GM19238 (cell line): ENCODE data around the gene CAMKK1.

ENCODE experiments used
- DNase-seq: peaks from one replicate; pipeline ENCODE4 v3.0.0; 2011; ENCODE audit warnings: low spot score; ENCODE audit not compliant: insufficient read length

The CAMKK1 gene

DNA sequence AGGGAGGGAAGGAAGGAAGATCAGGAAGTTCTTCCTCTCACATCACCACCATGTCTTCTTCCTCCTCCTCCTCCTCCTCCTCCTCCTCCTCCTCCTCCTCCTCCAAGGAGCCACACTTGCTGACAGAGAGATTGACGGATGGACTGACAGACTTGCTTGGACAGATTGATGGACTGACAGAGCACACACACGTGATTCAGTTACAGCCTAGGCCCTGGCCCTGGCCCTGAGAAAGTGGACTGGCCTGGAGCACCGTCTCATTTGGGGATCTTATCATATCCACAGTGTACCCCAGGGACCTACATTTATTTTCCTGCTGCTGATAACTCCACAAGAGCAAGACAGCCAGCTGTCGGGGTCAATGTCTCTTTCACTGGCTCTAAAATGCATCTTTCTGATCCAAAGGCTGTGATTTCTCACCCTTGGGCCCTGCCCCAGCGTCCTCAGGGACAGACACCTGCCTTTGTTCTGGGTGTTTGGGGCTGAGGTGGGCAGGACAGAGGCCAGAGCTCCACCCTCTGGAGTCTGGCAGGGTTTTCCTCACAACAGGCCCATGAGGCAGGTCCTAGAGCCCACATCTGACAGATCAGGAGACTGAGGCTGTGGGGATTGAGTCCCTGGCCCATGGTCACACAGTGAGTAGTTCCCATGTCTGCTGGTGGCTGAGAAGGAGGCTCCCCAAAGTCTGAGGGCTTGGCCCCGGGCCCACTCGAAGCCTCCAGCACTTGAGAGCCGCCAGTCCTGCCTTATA lies 25.7 kb upstream of the CAMKK1 start:
- no peak for DNase-seq

DNA sequence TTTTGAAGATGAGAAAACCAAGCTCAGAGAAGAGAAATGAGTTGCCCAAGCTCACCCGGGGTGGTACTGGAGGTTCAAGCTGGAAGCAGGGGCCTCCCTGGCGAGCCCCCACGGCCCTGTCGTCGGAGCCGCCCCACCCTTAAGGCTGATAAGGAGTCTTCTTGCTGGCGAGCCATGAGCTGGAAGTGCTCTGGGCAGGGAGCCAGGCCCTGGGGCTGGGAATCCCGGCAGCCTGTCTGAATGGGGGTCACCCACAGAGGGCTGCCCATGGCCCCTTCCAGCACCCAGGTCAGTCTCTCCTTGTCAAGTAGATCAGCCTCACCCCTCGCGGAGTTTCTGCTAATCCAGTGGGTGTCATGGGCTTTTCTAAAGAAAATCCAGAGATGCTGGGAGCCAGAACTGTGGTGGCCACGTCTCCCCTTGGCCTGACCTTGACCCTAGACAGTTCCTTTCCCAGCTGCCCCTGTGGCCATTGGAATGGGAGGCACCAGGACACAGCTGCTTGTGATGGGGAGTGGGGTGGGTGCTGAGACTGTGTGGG lies 24.6 kb upstream of the CAMKK1 start:
- DNase-seq, result no peak

DNA sequence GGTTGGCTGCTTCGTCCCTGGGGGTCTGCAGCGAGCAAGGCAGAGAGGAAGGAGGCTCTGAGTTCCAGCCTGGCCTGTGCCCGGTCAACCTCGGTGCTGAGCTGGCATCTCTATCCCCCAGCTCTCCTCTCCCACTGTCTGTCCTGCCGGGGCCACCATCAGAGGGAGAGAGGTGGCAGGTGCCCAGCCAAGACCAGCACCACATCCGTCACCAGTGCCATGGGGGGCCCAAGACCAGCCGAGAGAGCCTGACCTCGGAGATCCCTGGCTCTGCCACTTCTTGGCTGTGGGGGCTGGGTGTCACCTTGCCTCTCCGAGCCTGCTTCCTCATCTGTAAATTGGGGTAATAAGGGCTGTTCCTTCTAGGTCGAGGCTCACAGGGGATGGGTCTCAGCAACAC lies 24.0 kb upstream of the CAMKK1 start:
- no peak for DNase-seq

DNA sequence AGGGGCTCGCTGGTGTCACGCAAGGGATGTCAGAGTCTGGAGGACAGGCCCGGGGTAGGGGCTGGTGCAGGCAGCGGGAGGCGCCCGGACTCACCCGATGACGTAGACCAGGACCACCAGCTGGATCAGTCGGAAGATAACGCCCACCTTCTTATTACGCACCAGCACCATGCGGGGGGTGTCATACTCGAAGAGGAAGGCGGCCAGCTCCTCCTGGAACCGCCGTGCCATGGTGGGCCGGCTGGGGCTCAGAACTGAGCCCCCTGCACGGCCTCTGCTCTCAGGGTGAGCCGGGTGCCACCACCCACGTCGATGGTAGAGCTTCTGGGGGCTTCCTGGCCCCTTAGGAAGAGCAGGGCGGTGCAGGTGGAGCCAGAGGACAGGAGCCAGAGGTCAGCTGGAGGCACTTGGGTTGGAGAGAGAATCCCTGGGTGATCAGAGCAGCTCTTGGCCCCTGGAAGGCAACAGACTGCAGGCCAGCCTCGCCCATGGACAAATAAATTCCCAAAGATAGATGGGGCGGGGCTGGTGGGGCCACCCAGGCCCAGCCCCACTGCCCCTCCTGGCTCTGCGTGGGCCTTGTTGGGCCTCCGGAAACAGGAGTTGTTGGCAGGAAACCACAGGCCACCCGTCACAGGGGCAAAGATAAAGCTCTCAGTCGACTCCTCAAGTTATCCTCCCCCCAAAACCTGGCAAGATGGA lies 23.3 kb upstream of the CAMKK1 start, which contains the start of gene P2RX1:
TSS of gene P2RX1 (minus strand) at position 471 of the 702 bp plus-strand sequence. CDS start at position 231, 240 bp downstream.
- DNase-seq, result peak; percentile 42

DNA sequence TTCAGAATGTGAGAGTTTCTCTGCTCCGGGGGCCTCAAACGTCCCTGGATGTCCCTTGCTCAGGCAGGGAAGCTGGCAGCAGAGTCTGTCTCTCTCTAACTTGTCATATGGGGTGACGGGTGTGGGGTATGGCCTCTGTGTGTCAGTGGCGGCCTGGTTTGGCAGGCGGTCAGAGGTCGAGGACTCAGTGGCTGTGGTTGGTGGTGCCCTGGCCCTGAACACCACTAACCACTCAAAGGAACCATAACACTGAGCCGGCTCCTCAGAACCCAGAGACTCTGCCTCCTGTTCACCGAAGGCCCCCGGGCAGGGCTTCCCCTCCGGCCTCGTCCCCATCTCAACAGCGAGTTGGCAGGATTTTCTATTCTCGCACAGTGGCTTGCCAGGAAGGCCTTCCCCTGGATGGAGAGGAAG lies 22.7 kb upstream of the CAMKK1 start:
- DNase-seq, result no peak

DNA sequence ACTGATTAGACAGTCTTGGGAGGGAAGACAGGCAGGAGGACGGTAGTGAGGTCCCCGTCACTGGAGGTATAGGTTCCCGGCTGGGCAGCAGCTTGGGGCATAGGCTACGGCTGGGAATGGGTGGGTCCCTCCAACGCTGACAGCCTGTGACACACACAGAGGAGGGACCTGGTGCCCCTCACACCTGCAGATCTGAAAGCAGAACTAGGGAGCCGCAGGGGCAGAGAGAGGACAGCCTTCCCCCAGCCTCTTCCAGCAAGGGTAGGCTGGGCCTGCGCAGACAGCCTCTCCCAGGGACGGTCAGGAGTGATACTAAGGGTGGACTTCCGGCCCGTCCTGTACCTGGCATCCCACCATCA lies 21.4 kb upstream of the CAMKK1 start:
- peak; percentile 70 for DNase-seq

DNA sequence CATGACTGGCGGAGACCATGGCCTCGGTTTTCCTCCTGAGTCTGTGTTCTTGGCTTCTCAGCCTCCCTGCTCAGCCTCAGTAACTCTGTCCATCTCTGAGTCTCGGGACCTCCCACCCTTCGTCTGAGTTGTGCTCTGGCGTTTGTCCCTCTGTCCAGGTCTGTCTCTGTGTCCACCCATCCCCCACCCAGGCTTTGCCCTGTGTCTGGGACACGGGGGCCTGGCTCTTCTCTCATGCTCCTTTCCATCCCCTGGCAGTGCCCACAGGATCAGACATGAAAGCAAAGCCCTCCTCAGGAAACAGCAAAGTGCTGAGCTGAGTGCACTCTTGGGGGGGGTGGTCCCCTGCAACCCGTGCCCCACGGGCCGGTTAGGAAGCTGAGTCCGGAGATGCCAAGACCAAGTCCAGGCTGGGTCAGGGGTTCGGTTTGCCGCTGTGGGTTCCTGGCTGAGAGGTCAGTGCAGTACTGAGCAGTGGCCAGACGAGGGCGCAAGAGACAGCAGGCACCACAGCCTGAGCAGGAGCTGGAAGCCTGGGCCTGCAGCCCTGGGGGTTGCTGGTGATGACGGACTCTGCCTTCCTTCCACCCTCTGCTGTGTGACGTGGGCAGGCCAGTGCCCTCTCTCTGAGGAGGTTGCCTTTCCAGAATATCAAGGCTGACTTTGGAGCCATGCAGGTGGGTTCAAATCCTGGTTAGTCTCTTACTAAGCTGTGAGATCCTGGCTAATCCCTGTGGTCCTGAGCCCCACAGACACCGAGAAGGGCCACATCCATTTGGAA lies 20.9 kb upstream of the CAMKK1 start:
- peak; percentile 87 for DNase-seq

DNA sequence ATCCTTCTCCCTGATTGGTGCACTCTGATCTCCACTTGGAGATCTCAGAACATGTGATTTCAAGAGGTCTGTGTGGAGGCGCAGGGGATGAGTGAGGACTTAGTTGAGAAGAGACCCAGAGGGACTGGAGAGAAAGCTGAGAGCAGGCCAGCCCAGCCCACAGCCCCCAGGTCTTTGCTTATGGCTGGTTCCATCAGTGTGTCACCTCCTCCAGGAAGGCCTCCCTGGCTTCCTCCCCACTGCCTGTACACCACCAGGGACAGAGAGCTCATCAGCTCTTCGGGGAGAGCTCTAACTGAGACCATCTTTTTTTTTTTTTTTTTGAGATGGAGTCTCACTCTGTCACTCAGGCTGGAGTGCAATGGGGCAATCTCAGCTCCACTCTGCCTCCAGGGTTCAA lies 20.0 kb upstream of the CAMKK1 start:
- DNase-seq, result no peak

DNA sequence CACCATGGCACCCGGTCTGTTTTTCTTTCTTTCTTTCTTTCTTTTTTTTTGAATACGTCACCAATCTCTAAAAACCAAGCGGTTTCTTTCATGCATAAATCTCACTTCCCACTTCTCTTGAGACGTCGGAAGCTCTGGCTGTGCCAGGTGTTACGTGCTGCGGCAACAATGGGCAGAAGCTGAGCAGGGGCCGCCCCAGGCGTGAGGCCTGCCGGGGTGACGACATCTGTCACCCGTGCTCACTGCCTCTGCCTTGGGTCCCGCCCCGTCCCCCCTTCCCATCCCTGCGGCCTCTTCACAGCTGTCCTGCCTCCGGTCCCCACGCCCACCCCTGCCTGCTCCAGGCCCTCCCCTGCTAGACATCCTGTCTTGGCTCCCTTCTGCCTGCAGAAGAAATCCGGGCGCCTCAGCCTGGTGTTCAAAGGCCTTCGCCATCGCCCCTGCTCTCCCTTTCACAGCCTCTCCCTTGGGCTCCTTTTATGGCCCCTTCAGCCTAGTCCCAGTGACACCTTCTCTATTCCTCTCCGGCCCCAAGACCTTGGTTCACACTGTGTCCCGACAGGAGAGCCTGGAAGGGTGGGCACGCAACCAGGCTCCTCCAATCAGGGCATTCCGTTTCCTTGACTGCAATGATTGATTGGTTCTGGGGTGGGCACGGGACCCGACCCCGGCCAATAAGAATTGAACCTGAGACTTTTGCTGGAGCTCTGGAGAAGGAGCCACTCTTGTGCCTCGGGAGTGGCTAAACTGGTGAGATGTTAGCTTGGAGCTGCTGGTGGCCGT lies 18.6 kb upstream of the CAMKK1 start:
- peak; percentile 78 for DNase-seq

DNA sequence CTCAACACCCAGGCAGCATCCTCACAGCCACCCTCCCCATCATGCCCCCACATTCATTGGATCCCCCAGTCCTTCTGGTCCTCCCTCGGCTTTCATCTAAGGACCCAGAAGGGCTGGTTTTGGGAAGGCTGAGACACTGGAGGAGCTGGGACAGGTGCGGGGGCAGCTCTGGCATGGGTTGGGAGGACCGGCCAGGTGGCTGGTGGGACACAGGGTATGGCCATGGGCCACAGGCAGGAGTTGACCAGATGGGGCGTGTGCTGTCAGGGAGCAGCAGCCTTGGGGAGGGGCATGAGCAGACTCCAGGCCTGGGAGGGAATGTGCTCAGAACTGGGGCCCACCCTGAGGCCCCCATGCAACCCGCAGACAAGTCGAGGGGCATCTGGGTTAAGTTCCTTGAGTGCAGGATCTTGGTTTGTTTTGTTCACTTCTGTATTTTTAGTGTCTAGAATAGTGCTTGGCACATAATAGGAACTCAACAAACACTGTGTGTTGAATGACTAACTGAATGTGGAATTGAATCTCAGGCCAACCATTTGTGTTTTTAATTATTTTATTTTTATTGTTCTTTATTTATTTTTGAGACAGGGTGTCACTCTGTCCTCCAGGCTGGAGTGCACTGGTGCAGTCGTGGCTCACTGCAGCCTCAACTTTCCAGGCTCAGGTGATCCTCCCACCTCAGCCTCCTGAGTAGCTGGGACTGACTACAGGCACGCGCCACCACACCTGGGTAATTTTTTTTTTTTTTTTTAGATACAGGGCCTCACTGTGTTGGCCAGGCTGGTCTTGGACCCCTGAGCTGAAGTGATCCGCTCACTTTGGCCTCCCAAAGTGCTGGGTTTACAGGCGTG lies 17.8 kb upstream of the CAMKK1 start:
- no peak for DNase-seq

DNA sequence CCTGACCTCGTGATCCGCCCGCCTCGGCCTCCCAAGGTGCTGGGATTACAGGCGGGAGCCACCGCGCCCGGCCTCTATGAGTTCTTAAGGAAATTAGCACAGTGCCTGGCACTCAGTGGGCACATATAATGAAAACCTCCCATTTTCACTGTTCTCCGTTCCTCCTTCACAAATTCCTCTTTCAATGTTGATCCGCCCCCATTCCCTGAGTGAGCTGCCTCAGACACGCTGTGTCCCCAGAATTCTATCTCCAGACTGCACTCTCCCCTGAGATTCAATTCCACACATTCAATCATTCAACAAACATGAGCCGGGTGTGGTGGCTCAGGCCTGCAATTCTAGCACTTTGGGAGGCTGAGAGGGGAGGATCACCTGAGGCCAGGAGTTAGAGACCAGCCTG lies 16.4 kb upstream of the CAMKK1 start:
- no peak for DNase-seq

DNA sequence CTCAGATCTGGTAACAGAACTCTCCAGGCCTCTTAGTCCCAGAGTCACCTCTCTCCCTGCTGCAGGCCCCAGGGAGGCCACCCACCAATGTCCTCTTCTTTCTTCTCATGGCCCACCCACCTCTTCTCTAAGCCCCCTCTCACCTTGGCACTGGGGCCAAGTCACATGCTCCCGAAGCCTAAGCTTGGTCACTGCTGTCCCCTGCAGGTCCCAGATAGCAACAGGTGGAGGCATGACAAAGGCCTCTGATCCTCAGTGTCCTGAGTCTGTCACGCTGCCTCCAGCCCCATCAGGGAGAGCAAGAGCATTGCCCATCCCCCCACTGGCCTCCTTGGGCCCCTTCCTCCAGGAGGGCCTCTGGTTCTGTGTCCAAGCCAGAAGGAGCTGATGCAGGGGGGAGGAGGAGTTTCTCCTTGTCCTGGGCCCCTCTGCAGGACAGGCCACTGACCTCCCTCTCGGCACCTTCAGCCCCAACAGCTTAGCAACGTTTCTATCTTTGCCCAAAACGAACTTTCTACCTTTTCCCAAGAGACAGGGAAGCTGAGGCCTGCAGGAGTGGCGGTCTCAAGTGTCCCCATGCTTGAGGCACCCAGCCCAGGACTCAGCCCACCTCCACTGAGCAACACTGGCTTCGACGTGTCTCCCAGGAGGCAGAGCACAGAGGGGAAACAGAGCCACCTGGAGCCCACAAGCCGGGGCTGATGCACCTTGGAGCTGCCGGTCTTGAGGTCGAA lies 14.8 kb upstream of the CAMKK1 start:
- no peak for DNase-seq

DNA sequence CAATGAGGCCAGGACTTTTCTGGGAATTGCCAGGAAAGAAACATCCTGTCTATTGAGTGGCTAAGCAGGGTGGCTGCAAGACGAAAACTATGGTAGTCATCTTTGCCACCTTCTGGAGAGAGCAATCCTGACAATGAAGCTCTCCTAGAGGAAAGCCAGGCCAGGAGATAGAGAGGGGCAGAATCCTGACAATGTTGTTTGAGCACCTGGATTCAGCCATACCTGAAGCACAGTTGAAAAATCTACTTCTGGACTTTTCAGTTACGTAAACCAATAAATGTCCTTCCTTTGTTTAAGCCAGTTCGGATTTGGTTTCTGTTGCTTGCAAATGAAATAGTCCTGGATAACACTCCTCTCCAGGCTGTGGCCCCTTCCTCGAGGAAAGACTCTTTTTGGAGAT lies 14.0 kb upstream of the CAMKK1 start:
- no peak for DNase-seq

DNA sequence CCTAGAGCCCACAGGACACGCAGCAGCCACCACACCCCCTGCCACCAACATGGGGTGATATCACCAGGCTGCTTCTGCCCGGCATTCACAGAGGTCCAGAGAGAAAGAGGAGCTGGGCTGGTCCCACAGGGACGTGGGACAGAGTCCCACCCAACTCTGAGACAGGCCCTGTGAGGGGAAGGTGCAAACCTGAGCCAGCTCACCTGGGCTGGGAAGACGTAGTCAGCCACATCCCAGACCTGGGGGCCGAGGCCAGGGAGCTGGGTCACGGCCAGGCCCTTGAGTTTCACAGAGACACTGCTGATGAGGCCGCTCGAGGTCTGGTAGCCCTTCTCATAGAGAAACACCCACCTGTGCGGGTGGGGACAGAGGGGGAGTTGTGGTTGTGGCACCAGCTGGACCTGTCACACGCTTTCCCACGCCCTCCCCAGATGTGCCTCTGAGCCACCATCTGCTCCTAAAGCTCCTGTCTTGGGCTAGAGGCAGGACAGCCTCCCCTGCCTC lies 12.2 kb upstream of the CAMKK1 start:
- no peak for DNase-seq

DNA sequence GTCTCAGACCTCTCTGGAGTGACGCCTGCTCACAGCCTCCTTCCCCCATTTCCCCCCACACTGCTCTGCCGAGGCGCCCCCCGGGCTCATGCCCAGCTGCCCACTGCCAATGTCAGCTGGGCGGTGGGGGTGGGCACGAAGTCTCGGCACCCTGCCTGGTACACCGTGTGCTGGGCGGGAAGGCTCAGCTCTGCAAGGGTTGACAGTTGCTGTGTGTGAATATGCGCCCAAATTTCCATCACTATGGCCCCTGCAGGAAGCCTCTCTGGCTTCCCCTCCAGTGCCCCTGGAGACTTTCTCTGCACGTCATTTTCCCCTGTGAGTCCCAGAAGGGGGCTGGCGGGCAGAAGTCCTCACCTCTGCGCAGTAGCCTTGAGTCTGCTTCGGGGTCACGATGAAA lies 11.6 kb upstream of the CAMKK1 start:
- no peak for DNase-seq

DNA sequence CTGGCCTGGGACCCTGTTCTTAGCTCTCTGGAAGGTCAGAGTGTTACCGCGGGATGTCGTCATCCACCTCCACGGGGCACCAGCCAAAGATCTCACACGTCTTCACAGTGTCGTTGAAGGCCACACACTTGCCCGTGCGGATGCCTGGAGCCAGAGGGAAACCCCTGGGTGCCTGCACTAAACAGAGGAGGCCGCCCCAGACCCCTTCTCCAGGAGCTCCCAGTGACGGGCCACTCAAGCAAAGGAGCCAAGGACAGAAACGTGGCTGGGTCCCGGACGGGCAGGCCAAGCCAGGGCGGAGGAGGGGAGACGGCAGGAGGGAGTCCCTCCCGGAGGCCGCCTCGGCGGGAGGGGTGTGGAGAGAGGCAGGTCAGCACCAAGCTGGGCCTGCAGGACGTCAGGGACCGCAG lies 11.0 kb upstream of the CAMKK1 start:
- no peak for DNase-seq

DNA sequence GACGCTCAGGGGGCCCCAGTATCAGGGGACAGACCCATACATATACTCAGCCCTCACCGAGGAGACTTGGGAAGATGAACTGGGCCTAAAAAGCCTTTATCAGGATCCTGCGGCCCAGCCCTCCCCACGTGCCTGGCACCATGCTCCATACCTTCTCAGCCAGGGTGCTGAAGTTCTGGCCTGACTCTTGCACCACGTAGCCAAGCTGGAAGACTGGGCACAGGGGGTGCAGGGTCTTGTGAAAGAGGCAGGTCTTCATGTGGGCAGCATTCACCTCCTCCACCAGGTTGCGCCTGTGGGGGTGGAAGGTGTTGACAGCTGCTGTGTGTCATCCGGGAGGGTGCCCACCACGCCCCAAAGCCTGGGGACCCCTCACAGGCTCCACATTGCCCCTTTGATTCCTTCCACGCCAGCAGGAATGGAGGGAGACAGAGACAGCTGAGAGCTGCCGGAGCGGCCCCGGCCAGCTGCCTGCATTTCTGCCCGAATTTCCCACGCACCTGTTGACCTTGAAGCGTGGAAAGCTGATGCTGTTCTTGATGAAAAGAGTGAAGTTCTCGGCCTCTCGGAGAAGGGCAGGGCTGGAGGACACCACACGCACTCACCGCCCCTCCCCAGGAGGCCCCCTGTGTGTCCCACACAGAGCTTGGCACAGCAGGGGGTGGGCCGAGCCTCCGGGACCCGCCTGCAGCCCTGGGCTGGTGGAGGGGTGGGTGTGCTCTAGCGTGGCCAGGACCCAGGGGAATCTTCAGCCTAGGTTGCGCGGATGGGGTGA lies 10.4 kb upstream of the CAMKK1 start:
- no peak for DNase-seq

DNA sequence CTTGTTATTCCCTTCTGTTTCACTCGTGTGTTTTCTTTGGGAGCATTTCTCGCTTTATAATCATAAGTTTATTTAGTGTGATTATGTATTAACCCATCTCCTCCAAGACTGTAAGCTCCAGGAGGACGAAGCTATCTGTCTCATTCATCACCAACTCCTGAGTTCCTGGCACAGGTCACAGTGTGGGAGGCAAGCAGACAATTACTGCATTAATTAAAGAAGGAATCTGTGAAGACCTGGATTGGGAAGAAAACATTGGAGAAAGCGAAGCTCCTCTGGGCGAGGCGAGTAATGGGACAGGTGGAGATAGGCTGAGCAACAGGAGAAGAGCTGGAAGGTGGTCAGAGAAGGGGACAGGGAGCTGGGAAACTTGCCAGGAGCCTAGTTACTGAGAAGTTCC lies 7.8 kb upstream of the CAMKK1 start:
- no peak for DNase-seq

DNA sequence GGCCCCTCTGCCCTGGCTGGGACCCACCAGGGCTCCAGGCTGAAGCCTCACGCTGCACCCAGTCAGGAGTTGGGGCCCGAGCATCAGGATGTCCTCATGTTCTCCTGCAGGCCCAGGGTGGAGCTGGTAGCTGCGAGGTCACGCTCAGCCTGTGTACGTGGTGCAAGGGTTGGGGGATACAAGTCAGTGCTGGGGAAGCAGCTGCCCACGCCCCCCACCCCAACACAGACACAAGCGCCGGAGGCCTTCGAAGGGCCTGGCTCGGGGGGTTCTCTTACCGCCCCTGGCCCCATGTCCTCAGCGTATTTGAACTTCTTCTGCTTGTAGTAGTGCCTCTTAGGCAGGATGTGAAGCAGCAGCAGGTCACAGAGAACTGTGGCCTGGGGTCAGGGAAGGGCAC lies 4.9 kb upstream of the CAMKK1 start:
- DNase-seq, result no peak
